G401 (cell line): Measurements from ENCODE around the gene SIRPD. TPM values are rescaled to one million over a fixed set of nuclear protein-coding genes. Genes with fewer than 3 reads are reported as not detected.
"Not testable (repeated sequence)": the region's sequence is repeated elsewhere in the genome, so short reads cannot be mapped to it uniquely, and the experiment has no call there.

Experiments used
- DNase-seq: peaks from one replicate; pipeline ENCODE4 v3.0.0-alpha.2; 2015; ENCODE audit warnings: low spot score
- in situ Hi-C: cut with HindIII; loops from 2 replicates; pipeline ENCODE4 v1.10.0; 2016; ENCODE audit warnings: low sequenced_read_pairs, mixed read lengths
- total RNA-seq: library from RNA; depleted of rRNA; stranded (reverse); fragments of >200 nt; shearing (Covaris generic); gene quantifications from 2 replicates; pipeline ENCODE4 v1.2.3, GENCODE V29; 2014

The SIRPD gene
- total RNA-seq, 1 experiment from 2014 or later = not detected

DNA sequence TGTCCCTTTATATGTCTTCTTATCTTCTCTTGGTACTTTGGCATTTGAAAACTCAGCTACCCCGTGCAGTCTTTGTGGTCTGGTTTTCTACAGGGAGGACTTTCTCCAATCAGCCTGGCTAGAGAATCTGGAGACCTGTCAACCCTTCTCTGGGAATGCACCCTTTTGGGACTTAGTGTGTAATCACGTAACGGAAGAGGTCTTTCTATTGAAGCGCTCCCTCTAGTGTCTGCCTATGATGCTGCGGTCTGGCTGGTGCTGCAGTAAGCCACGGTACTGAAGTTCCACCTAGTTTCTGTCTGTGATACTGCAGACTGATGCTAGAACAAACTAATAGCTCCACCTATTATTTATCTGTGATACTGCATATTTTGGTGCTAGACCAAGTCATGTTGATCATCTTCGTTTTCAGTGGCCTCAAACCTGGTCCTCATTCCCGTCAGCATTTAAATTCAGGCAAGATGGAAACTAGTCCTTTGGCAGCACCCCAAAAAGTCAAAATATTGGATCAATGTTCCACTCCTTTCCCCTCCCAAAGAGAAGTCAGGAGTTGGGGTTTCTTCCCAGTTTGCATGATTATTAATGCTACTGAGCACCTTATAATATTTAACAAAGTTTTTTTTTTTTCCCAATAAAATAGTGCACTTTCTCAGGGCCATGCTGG, 53.8 kb downstream of the SIRPD start:
- peak; percentile 45 for DNase-seq
- in situ Hi-C loops = no loop called here

- no peak for DNase-seq
- in situ Hi-C loops = no loop called here
Observed at GRCh38 chr20:1500496-1500895, 57.0 kb downstream of the SIRPD start.

GRCh38 chr20:1499528-1500420, 57.7 kb downstream of the SIRPD start:
- in situ Hi-C loops = no loop called here
- no peak for DNase-seq

DNA sequence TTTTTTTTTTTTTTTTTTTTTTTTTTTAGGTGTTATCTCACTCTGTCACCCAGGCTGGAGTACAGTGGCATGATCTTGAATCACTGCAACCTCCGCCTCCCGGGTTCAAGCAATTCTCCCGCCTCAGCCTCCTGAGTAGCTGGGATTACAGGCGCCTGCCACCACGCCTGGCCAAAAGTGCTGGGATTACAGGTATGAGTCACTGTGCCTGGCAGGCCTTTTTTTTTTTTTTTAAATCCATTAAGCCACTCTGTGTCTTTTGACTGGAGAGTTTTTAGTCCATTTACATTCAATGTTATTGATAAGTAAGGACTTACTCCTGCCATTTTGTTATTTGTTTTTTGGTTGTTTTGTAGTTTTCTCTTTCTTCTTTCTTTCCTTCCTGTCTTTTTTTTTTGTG, 60.1 kb downstream of the SIRPD start:
- DNase-seq, in situ Hi-C loops: not testable (repeated sequence)

GRCh38 chr20:1496930-1497329, 60.6 kb downstream of the SIRPD start:
- no peak for DNase-seq
- in situ Hi-C loops = no loop called here

DNA sequence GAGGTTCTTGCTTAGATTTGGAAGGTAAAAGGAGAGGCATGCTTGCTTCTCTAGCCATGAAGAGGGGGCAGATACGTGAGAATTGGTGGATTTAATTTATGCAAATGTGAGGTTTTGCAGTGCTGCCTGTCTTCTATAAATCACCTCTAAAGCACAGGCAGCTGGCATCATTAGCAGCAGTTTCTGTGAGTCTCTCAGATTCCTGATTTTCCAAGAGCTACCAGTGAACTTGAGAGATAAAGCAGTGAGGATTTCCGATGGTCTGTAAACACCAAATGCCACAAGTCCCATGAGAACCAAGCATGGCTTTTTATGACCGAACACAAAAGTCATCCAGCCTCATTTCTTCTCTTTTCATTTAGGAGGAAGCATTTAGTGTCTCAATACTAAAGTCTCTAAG, 63.1 kb downstream of the SIRPD start:
- in situ Hi-C loops = no loop called here

DNA sequence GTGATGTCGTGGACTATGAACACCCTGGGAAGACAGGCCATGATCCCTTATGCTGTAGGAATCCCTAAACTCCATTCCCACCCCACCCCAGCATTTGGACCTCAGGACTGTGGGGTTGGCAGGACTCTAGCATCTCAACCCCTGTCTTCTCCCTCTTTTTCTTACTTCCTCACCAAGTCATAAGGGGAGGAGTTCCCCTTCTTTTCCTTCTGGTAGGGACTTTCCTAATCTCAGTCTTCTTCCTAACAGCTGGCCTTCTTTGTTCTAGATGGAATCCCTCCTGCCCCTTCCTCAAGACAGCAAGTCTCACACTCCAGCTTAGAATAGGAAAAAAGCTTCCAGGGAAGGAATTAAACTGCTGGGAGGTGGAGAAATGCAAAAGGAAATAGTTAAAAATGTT, 64.0 kb downstream of the SIRPD start:
- in situ Hi-C loops = no loop called here
- no peak for DNase-seq

More for the DNA sequence above, 63.1 kb downstream of the SIRPD start:
- no peak for DNase-seq

- no peak for DNase-seq
- in situ Hi-C loops = no loop called here
Observed at GRCh38 chr20:1491860-1492642, 65.5 kb downstream of the SIRPD start.

DNA sequence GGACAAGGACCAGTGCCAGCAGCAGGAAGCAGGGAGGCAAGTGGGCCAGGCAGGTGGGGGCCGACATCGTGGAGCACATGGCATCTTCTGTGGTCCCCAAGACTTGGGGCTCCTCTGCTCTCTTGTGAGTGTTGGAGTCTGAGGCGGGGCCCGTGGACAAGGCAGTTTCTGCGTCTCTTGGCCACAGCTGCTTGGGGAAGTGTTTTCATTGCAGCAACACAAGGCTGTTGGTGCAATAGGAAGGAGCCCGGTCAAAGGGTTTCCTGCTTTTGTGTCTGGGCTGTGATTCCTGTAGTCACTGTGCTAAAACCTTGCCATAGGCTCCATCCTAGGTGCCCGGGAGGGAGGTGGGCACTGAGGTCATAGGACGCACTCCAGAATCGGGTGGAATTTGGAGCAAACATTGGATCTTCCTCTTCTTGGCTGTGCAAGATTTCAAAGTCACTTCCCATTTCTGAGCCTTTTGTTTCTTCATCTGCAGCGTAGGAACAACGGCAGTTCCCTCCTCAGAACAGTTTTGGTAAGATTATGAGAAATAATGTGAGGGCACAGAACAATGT, 66.1 kb downstream of the SIRPD start, which contains the start of gene SIRPB2:
SIRPB2 (minus strand) TSS at position 140 of the 560 bp plus-strand sequence; CDS start at position 79, 61 bp downstream.
- in situ Hi-C loops = no loop called here
- DNase-seq = no peak

DNA sequence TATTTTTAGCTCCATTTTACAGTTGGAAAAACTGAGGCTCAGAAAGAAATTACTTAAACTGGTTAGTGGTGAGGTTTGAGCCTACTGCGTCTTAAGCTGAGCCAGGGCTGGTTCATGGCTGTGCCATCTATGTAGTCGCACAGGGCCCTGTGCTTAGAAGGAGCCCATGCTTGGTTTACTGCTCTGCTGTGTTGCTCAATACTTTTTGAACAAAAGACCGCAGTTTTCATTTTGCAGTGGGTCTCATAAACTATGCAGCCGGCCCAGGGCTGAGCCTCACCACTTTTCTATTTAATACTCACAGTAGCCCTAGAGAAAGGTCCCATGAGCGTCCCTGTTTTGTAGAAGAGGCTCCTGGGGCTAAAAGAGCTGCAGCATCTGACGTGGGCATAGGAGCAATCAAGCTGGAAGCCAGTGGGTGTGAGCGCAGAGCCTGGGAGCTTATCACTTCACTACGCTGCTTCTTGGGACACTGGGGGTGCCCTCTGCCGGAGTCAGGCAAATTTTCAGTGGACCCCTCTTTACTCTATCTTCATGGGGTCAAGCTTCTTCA, 66.8 kb downstream of the SIRPD start:
- in situ Hi-C loops = no loop called here
- no peak for DNase-seq

DNA sequence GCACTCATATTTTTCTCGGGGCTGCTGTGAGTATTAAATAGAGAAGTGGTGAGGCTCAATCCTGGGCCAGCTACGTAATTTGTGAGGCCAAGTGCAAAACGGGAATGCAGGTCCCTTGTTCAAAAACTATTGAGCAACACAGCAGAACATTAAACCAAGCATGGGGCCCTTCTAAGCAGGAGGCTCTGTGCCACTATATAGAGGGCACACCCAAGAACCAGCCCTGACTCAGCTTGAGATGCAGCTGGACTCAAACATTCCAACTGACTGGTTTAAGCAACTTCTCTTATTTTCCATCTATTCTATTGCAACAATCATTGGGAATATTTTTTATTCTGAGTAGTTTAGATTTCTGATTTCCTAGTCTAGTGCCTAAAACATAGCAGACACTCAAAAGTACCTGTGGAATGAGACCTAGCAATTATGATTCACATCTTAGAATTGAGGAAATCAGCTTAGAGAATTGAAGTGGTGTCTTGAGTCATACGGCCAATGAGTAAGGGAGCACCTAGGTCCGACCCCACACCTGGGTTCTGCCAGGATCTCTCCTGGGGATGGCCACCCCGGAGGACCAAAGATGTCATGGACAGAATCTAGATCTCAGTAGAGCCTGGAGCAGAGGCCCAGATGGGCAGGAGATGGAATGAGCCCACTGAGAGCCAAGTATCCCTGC, 67.6 kb downstream of the SIRPD start:
- in situ Hi-C loops = no loop called here
- DNase-seq = no peak

- DNase-seq = no peak
- in situ Hi-C loops = no loop called here
Observed at GRCh38 chr20:1489325-1489724, 68.2 kb downstream of the SIRPD start.

- in situ Hi-C loops = no loop called here
- DNase-seq = no peak
Observed at GRCh38 chr20:1486566-1486965, 70.9 kb downstream of the SIRPD start.

GRCh38 chr20:1484438-1485116, 72.9 kb downstream of the SIRPD start:
- in situ Hi-C loops = no loop called here

More at GRCh38 chr20:1484438-1485116, 72.9 kb downstream of the SIRPD start:
- DNase-seq = no peak
